HepG2 (cell line): ENCODE results near the gene TMF1. TPM values are rescaled to one million over a fixed set of nuclear protein-coding genes. Genes with fewer than 3 reads are reported as not detected.

Experiments
- EP300 ChIP-seq, 3 experiments: sonication (generic) in 1 of 3; formaldehyde crosslinking in 1 of 3; IDR thresholded peaks; 2 replicates each; pipeline versions ENCODE4 v1.5.1 to v1.6.1; 2011 to 2020; ENCODE audit warnings: low read depth in 2 of 3, low read length in 2 of 3, borderline replicate concordance in 1 of 3, improper control_type of control experiment in 1 of 3, mild to moderate bottlenecking in 1 of 3, missing genetic modification reagents in 1 of 3, moderate library complexity in 1 of 3
- HNF4A ChIP-seq: sonication (generic); formaldehyde crosslinking; IDR thresholded peaks from 2 replicates; pipeline ENCODE4 v1.4.0; 2020; ENCODE audit warnings: missing genetic modification reagents
- HOXA9 ChIP-seq: sonication (generic); formaldehyde crosslinking; IDR thresholded peaks from 2 replicates; pipeline ENCODE4 v1.8.1; 2022; ENCODE audit warnings: missing genetic modification reagents, mild to moderate bottlenecking, moderate library complexity, borderline replicate concordance
- JARID2 ChIP-seq: sonication (generic); formaldehyde crosslinking; IDR thresholded peaks from 2 replicates; pipeline ENCODE4 v1.8.1; 2023; ENCODE audit warnings: missing genetic modification reagents, inconsistent platforms; ENCODE audit not compliant: insufficient replicate concordance
- PHB2 ChIP-seq: fragments of 450-650 bp; IDR thresholded peaks from 2 replicates; pipeline ENCODE4 v1.6.1; 2018; ENCODE audit not compliant: partially characterized antibody
- PHF8 ChIP-seq: sonication (generic); formaldehyde crosslinking; IDR thresholded peaks from 2 replicates; pipeline ENCODE4 v1.5.0; 2020; ENCODE audit warnings: missing genetic modification reagents
- ZBTB21 ChIP-seq: sonication (generic); formaldehyde crosslinking; IDR thresholded peaks from 2 replicates; pipeline ENCODE4 v1.4.0; 2020; ENCODE audit warnings: missing genetic modification reagents
- ZNF12 ChIP-seq: sonication (generic); formaldehyde crosslinking; IDR thresholded peaks from 2 replicates; pipeline ENCODE4 v1.5.0; 2020; ENCODE audit warnings: missing genetic modification reagents
- ZNF205 ChIP-seq: IDR thresholded peaks from 2 replicates; pipeline ENCODE4 v1.6.1; 2018; ENCODE audit warnings: missing biosample characterization, missing genetic modification reagents
- ZNF3 ChIP-seq: IDR thresholded peaks from 2 replicates; pipeline ENCODE4 v1.7.0; 2017; ENCODE audit warnings: inconsistent platforms
- ZNF629 ChIP-seq: sonication (generic); formaldehyde crosslinking; conservative IDR thresholded peaks from 2 replicates; pipeline ENCODE4 v1.5.0; 2020; ENCODE audit warnings: missing genetic modification reagents
- ZNF713 ChIP-seq: sonication (generic); formaldehyde crosslinking; IDR thresholded peaks from 2 replicates; pipeline ENCODE4 v1.4.0; 2020; ENCODE audit warnings: mild to moderate bottlenecking, missing genetic modification reagents
- polyA plus RNA-seq, 8 experiments: library from polyadenylated mRNA; depleted of rRNA in 3 of 8; stranded (reverse) in 7 of 8; unstranded in 1 of 8; fragments of >200 nt; fragmentation: Illumina TruSeq in 4 of 8; extraction: Trizol in 4 of 8; gene quantifications; 2 replicates each; pipeline versions ENCODE4 v1.2.1 to v1.2.3, GENCODE V29; 2011 to 2016; ENCODE audit warnings: low read depth in 4 of 8, missing spikeins in 1 of 8, mixed read lengths in 1 of 8; ENCODE audit not compliant: insufficient read depth in 1 of 8
- total RNA-seq, 5 experiments: library from RNA; depleted of rRNA; stranded (reverse); fragments of >200 nt; fragmentation: Illumina TruSeq; extraction: Trizol; gene quantifications; 2 replicates each; pipeline ENCODE4 v1.2.3, GENCODE V29; 2016; ENCODE audit warnings: low read depth in 1 of 5
- TF ChIP-seq, protein P1 (sequence below): sonication (generic); formaldehyde crosslinking; IDR thresholded peaks from 2 replicates; pipeline ENCODE4 v1.4.0; 2020; ENCODE audit warnings: missing genetic modification reagents, borderline replicate concordance
- TF ChIP-seq, protein P2 (sequence below), 2 experiments: sonication (generic) in 1 of 2; formaldehyde crosslinking in 1 of 2; IDR thresholded peaks; 2 replicates each; pipeline versions ENCODE4 v1.4.0 to v1.6.1; 2016 to 2020; ENCODE audit warnings: borderline replicate concordance in 1 of 2, low read depth in 1 of 2, mild to moderate bottlenecking in 1 of 2, missing genetic modification reagents in 1 of 2
- TF ChIP-seq, protein P3 (sequence below): sonication (generic); formaldehyde crosslinking; IDR thresholded peaks from 2 replicates; pipeline ENCODE4 v1.4.0; 2020; ENCODE audit warnings: missing genetic modification reagents, mild to moderate bottlenecking, borderline replicate concordance
- TF ChIP-seq, protein P4 (sequence below): sonication (generic); formaldehyde crosslinking; IDR thresholded peaks from 2 replicates; pipeline ENCODE4 v1.4.0; 2020; ENCODE audit warnings: missing genetic modification reagents, borderline replicate concordance

TMF1 gene
- total and polyA plus RNA-seq, 2 of the 13 experiments (the other 11 are each of a cell fraction or from before 2014, with no cell fraction given), result 12.1 to 38.4 TPM

DNA sequence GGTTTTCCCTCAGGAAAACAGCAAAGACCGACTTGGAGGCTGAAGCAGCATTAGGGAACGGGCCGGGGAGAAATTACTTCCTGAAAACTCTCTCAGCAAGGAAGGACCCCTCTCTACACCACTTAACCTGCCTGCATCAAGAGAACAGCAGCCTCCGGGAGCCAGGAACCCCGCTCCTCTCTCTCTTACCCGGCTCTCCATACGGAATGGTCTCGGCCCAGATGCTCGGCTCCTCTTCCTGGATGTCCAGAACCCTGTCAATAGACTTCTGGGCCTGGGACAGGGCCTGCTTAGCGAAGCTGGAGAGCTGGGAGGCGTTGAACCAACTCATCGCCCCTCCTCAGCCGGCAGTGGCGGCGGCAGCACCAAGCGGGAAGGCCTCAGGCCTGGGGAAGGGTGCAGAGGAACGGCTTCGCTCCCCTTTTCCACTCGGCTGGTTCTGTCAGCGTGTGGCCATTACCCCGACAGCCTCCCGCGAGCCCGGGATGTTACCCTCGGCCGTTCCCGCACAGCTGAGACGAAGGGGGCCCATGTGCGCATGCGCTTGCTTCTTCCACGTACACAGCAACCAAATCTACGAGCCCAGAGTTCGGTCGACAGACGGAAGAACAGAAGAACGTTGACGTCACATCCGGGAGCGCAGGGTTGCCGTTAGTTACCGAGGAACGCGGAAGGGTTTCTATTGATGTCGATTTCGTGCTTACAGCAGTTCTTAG is at the start of gene TMF1 (continued):
- TF ChIP-seq PHF8 (CRISPR knock-in tag) (peak; percentile 96), ZNF3 (no peak), HOXA9 (CRISPR knock-in tag) (no peak), ZNF629 (CRISPR knock-in tag) (no peak), ZNF12 (CRISPR knock-in tag) (no peak), PHB2 (no peak), JARID2 (CRISPR knock-in tag) (no peak), HNF4A (no peak), ZNF713 (CRISPR knock-in tag) (no peak), EP300 (IDR thresholded peaks at IDR 0.05; ENCODE audit: low read depth in 2 of 2, low read length in 2 of 2) (0 out of 4 replicates have a peak, but pooled peaks of 1 of the 2 experiments have one; percentile 21), EP300 (CRISPR knock-in tag; IDR thresholded peaks at IDR 0.05; ENCODE audit: borderline replicate concordance) (no peak), ZNF205 (CRISPR knock-in tag) (no peak), ZBTB21 (CRISPR knock-in tag) (peak; percentile 89)
- TF ChIP-seq, protein P1, sequence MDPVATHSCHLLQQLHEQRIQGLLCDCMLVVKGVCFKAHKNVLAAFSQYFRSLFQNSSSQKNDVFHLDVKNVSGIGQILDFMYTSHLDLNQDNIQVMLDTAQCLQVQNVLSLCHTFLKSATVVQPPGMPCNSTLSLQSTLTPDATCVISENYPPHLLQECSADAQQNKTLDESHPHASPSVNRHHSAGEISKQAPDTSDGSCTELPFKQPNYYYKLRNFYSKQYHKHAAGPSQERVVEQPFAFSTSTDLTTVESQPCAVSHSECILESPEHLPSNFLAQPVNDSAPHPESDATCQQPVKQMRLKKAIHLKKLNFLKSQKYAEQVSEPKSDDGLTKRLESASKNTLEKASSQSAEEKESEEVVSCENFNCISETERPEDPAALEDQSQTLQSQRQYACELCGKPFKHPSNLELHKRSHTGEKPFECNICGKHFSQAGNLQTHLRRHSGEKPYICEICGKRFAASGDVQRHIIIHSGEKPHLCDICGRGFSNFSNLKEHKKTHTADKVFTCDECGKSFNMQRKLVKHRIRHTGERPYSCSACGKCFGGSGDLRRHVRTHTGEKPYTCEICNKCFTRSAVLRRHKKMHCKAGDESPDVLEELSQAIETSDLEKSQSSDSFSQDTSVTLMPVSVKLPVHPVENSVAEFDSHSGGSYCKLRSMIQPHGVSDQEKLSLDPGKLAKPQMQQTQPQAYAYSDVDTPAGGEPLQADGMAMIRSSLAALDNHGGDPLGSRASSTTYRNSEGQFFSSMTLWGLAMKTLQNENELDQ, result no peak
- TF ChIP-seq, protein P2, sequence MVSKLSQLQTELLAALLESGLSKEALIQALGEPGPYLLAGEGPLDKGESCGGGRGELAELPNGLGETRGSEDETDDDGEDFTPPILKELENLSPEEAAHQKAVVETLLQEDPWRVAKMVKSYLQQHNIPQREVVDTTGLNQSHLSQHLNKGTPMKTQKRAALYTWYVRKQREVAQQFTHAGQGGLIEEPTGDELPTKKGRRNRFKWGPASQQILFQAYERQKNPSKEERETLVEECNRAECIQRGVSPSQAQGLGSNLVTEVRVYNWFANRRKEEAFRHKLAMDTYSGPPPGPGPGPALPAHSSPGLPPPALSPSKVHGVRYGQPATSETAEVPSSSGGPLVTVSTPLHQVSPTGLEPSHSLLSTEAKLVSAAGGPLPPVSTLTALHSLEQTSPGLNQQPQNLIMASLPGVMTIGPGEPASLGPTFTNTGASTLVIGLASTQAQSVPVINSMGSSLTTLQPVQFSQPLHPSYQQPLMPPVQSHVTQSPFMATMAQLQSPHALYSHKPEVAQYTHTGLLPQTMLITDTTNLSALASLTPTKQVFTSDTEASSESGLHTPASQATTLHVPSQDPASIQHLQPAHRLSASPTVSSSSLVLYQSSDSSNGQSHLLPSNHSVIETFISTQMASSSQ (IDR thresholded peaks at IDR 0.05; ENCODE audit: low read depth), result no peak
- TF ChIP-seq, protein P2 (CRISPR knock-in tag; IDR thresholded peaks at IDR 0.05; ENCODE audit: borderline replicate concordance), result no peak
- TF ChIP-seq, protein P3, sequence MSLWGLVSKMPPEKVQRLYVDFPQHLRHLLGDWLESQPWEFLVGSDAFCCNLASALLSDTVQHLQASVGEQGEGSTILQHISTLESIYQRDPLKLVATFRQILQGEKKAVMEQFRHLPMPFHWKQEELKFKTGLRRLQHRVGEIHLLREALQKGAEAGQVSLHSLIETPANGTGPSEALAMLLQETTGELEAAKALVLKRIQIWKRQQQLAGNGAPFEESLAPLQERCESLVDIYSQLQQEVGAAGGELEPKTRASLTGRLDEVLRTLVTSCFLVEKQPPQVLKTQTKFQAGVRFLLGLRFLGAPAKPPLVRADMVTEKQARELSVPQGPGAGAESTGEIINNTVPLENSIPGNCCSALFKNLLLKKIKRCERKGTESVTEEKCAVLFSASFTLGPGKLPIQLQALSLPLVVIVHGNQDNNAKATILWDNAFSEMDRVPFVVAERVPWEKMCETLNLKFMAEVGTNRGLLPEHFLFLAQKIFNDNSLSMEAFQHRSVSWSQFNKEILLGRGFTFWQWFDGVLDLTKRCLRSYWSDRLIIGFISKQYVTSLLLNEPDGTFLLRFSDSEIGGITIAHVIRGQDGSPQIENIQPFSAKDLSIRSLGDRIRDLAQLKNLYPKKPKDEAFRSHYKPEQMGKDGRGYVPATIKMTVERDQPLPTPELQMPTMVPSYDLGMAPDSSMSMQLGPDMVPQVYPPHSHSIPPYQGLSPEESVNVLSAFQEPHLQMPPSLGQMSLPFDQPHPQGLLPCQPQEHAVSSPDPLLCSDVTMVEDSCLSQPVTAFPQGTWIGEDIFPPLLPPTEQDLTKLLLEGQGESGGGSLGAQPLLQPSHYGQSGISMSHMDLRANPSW (CRISPR knock-in tag), result no peak
- TF ChIP-seq, protein P4, sequence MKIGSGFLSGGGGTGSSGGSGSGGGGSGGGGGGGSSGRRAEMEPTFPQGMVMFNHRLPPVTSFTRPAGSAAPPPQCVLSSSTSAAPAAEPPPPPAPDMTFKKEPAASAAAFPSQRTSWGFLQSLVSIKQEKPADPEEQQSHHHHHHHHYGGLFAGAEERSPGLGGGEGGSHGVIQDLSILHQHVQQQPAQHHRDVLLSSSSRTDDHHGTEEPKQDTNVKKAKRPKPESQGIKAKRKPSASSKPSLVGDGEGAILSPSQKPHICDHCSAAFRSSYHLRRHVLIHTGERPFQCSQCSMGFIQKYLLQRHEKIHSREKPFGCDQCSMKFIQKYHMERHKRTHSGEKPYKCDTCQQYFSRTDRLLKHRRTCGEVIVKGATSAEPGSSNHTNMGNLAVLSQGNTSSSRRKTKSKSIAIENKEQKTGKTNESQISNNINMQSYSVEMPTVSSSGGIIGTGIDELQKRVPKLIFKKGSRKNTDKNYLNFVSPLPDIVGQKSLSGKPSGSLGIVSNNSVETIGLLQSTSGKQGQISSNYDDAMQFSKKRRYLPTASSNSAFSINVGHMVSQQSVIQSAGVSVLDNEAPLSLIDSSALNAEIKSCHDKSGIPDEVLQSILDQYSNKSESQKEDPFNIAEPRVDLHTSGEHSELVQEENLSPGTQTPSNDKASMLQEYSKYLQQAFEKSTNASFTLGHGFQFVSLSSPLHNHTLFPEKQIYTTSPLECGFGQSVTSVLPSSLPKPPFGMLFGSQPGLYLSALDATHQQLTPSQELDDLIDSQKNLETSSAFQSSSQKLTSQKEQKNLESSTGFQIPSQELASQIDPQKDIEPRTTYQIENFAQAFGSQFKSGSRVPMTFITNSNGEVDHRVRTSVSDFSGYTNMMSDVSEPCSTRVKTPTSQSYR, result 0 out of 2 replicates have a peak, but pooled peaks have one; percentile 15
